GM19324 (cell line): ENCODE data around the gene TMEM81.

Experiments
- ATAC-seq: cut with Tn5 transposase; IDR thresholded peaks from one replicate; pipeline ENCODE4 v1.9.1; 2021; ENCODE audit warnings: mild to moderate bottlenecking, moderate library complexity; ENCODE audit not compliant: unreplicated experiment, low FRiP score

The TMEM81 gene

GRCh38 chr1:205077158-205077933, 6.9 kb downstream of the TMEM81 start:
- ATAC-seq = no peak

DNA sequence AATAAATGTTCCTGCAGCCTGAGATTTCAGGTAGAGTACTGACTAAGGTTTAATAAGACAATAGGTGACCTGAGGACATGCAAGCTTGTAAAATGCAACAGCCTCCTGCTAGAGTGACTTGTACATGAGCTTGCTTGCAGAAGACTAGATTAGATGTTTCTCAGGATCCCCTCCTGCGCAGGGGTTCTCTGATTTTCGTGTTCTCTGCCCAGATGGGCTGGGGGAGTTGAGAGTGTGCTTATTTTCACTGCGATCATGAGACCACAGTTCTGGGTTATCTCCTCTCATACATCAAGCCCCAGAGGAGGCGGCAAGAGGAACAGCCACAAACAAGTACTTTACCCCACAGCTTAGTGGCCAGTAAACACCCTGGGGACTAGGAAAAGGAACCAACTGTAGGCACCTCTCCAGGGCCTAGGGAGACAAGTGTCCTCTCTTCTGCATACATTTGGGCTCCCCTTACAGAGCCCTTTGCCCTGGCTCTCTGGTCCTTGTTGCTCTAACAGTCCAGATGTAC, 8.0 kb downstream of the TMEM81 start:
- no peak for ATAC-seq

DNA sequence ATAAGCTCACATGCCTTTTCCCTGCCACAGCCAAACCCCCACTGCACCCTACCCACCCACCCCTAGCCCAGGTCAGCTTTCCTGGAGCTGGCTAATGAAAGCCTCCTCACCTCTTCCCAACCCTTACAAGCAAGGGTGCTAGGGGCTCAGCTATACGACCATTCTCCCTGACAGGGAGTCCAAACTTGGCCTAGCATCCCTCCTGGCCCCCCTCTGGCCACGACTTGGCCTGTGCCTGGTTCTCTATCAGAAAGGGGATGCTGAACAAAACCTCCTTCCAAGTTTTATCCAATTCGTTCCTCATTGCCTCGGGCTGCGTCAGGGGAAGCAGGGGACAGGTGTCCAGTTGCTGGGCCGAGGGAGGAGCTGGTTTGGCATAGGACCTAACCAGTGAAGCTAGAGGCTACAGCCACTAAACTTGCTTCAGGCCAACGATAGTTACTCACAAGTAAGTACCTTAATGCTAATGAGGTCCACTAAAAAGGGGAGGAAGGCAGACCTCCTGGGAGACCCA, 8.6 kb downstream of the TMEM81 start:
- ATAC-seq = no peak

DNA sequence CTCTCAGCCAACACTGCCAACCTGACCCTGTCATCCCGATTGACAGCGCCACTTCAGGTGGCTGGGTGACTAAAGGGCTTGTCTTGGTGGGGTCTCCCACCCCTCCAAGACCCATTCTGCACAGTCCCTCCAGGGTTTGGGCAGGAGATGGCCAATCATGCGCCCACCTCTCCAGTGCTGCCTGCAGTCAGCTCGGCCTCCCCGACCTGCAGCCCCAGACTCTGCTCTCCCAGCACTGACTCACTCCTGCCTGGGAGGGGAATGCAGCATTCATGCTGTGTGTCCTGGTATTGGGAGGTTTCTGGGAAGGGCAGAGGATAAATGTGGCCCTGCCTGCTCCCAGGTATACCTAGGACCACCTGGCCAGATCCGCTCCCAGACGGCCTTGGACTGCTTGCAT, 9.7 kb downstream of the TMEM81 start:
- no peak for ATAC-seq

DNA sequence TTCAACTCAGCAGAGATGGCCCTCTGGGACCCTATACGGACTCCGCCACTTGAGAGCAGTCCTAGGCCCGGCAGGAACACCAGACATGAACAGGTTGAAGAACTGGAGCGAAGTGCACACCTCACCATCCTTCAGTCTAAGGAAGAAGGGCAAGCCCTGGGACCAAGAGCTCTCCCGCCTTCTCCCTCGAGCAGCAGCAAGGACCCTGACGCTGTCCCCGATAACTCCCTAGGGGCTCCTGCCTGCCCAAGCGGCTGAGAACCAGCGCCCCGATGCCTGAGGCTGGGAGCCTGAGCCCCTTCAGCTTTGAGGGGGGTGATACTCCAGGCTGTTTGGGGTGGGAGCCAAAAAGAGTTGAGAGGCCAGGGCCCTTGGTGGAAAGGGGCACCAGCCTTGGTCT, 10.2 kb downstream of the TMEM81 start:
- no peak for ATAC-seq

DNA sequence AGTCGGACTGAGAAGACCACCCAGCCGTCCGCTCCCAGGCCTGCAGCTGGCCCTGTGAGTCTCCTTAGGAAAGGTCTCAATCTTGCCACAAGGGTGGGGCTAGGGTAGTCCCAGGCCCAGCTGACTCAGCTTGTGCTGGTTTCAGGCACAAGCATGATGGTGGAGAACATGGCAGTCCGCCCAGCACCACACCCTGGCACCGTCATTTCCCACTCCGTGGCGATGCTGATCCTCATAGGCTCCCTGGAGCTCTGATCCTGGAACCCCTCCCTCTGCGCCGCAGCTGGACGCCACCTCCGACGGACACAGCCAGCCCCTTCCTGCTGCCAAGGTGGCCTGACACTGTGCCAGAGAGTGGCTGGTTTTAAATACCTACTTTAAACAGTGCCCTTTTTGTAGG, 10.7 kb downstream of the TMEM81 start:
- ATAC-seq = no peak

DNA sequence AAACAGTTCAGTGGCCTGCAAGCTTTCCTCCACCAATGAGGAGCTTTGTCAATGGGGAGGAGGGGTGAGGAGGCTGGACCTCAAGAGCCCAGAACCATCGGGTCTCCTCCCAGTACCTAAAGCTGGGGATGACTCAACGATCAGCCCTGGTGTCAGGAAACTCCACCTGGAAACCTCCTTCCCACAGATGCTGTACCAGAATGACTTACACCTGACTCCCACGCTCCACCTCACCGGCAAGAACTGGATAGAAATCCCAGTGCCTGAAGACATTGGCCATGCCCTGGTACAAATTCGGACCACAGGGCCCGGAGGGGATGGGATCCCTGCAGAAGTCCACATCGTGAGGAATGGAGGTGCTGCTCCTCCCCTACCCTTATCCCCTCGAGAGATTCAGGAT, 11.4 kb downstream of the TMEM81 start:
- ATAC-seq = no peak

- no peak for ATAC-seq
These were observed 12.0 kb downstream of the TMEM81 start for GRCh38 chr1:205072286-205072685.

DNA sequence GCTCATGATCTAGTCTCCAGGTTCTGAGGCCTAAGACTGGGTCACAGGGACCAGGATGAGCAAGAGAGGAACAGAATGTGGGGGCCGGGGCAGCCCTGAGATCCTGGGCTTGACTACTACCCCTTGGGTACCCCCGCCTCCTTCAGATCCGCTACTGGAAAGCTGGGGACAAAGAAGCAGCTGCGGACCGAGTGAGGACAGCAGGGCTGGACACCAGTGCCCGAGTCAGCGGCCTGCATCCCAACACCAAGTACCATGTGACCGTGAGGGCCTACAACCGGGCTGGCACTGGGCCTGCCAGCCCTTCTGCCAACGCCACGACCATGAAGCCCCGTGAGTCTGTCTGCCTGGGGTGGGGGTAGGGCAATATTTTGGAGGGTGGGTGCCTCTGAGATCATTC, 12.5 kb downstream of the TMEM81 start:
- no peak for ATAC-seq

- ATAC-seq = no peak
These were observed 13.2 kb downstream of the TMEM81 start for GRCh38 chr1:205071028-205071409.

GRCh38 chr1:205069371-205070125, 14.7 kb downstream of the TMEM81 start:
- no peak for ATAC-seq

GRCh38 chr1:205068457-205069040, 15.7 kb downstream of the TMEM81 start:
- ATAC-seq = no peak

DNA sequence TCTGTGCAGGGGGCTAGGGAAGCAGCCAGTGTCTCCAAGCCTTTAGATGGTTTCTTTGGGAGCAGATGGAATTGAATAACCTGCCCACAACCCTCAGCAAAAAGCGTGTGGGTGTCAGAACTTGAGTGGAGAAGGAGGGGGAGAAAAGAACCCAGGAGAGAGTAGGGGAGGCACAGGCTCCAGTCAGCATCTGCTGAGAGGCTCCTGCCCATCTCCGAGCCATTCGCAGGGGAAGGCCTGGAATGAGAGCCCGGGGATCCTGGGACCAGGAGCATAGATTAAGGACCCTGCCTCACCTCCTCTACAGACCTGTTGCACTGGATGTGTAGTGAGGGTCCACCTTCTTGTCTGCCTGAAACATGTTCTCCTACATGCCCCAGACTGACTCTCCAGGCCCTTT, 16.3 kb downstream of the TMEM81 start:
- no peak for ATAC-seq

DNA sequence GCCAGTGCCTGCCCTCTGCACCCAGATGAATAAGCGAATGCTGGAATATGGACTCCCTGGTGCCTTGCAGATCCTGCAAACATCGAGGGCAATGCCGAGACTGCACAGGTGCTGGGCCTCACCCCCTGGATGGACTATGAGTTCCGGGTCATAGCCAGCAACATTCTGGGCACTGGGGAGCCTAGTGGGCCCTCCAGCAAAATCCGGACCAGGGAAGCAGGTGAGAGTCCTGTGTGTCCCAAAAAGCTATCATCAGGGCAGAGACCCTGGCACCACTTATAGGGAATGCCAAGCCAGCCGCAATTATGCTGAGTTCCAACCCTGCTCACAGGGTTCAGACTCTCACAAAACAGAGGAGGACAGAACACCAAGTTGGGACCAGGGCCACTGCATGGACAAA, 17.2 kb downstream of the TMEM81 start:
- no peak for ATAC-seq

- ATAC-seq = no peak
These were observed 18.0 kb downstream of the TMEM81 start for GRCh38 chr1:205066141-205066818.

- no peak for ATAC-seq
These were observed 18.6 kb downstream of the TMEM81 start for GRCh38 chr1:205065666-205066065.

- no peak for ATAC-seq
These were observed 19.4 kb downstream of the TMEM81 start for GRCh38 chr1:205064741-205065316.

GRCh38 chr1:205064301-205064700, 20.0 kb downstream of the TMEM81 start:
- no peak for ATAC-seq

DNA sequence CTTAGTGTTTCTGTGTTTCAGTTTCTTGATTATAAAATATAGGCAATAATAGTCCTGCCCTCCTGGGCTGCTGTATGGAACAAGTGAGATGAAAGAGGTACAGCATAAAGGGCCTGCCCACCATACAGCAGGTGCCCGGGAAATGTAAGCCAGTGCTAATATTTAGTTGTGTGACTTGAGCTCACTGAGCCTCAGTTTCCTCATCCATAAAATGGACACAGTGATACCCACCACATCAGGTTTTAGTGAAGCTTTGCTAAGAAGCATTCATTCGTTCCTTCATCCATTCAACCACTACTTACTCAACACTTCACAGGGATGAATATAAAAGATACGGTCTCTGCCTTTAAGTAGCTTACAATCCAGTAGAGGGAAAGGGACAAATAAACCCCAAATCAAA, 21.4 kb downstream of the TMEM81 start:
- no peak for ATAC-seq

- ATAC-seq = no peak
These were observed 21.9 kb downstream of the TMEM81 start for GRCh38 chr1:205062319-205062718.
